CD4-positive, alpha-beta T cell treated with Interleukin-12 subunit alpha and Interleukin-12 subunit beta, for 1 hour (primary cell): ENCODE results near the gene ADCY2.

Experiments used
- DNase-seq: peaks from one replicate; pipeline ENCODE4 v3.0.0-alpha.2; 2020

Gene ADCY2

GRCh38 chr5:7801891-7802614 lies 406.1 kb downstream of the ADCY2 start:
- no peak for DNase-seq

- DNase-seq, result no peak
Measured at GRCh38 chr5:7802855-7803254, 406.9 kb downstream of the ADCY2 start.

- no peak for DNase-seq
Measured at GRCh38 chr5:7803937-7804336, 408.0 kb downstream of the ADCY2 start.

GRCh38 chr5:7805379-7805778 lies 409.4 kb downstream of the ADCY2 start:
- no peak for DNase-seq

GRCh38 chr5:7808998-7809397 lies 413.1 kb downstream of the ADCY2 start:
- no peak for DNase-seq

GRCh38 chr5:7811715-7812114 lies 415.8 kb downstream of the ADCY2 start:
- no peak for DNase-seq

- DNase-seq, result no peak
Measured at GRCh38 chr5:7813007-7813406, 417.1 kb downstream of the ADCY2 start.

- no peak for DNase-seq
Measured at GRCh38 chr5:7813576-7813975, 417.6 kb downstream of the ADCY2 start.

GRCh38 chr5:7814816-7815215 lies 418.9 kb downstream of the ADCY2 start:
- no peak for DNase-seq

GRCh38 chr5:7815892-7816534 lies 420.1 kb downstream of the ADCY2 start:
- peak; percentile 58 for DNase-seq

GRCh38 chr5:7816535-7816901 lies 420.6 kb downstream of the ADCY2 start:
- no peak for DNase-seq

- no peak for DNase-seq
Measured at GRCh38 chr5:7822449-7822848, 426.5 kb downstream of the ADCY2 start.

GRCh38 chr5:7823594-7823993 lies 427.7 kb downstream of the ADCY2 start:
- no peak for DNase-seq

GRCh38 chr5:7824995-7825394 lies 429.1 kb downstream of the ADCY2 start:
- no peak for DNase-seq

- DNase-seq, result no peak
Measured at GRCh38 chr5:7825630-7826029, 429.7 kb downstream of the ADCY2 start.

GRCh38 chr5:7827610-7828009 lies 431.7 kb downstream of the ADCY2 start:
- DNase-seq, result no peak

GRCh38 chr5:7828269-7828668 lies 432.3 kb downstream of the ADCY2 start:
- no peak for DNase-seq

- DNase-seq, result no peak
Measured at GRCh38 chr5:7834982-7835381, 439.0 kb downstream of the ADCY2 start.

GRCh38 chr5:7837403-7837802 lies 441.5 kb downstream of the ADCY2 start:
- no peak for DNase-seq

GRCh38 chr5:7842531-7842930 lies 446.6 kb downstream of the ADCY2 start:
- no peak for DNase-seq

- no peak for DNase-seq
Measured at GRCh38 chr5:7844901-7845300, 449.0 kb downstream of the ADCY2 start.

GRCh38 chr5:7845557-7845956 lies 449.6 kb downstream of the ADCY2 start:
- DNase-seq, result no peak

GRCh38 chr5:7846327-7846726 lies 450.4 kb downstream of the ADCY2 start:
- no peak for DNase-seq

GRCh38 chr5:7848296-7848695 lies 452.4 kb downstream of the ADCY2 start:
- DNase-seq, result no peak
